ENCODE measurements around the gene KRT15.

The KRT15 gene

GRCh38 chr17:41490000-41490990 lies 28.4 kb downstream of the KRT15 start:
- Histone ChIP-seq H3K23ac (ENCODE audit: low read length in 2 of 2) (no peak overlapping the region), H2BK12ac (ENCODE audit: low read length in 2 of 2) (peak overlapping the region; percentile 14 to 87), H2AK5ac (ENCODE audit: low read length, severe bottlenecking) (no peak overlapping the region), H2AFZ (ENCODE audit: low read depth, low read length) (no peak overlapping the region), H2BK5ac (ENCODE audit: low read depth, low read length, poor library complexity, severe bottlenecking) (no peak overlapping the region), H4K8ac (ENCODE audit: low read length) (no peak overlapping the region), H2BK120ac (ENCODE audit: low read depth, low read length) (no peak overlapping the region), H3K79me1 (replicated peaks; ENCODE audit: low read length, poor library complexity, severe bottlenecking) (no peaks in the 10 kb centered on the region), H3K4me3 (ENCODE audit: insufficient read depth in 1 of 2, low read depth in 1 of 2, low read length in 2 of 2) (no peak overlapping the region), H3K14ac (ENCODE audit: low read length in 2 of 2) (no peak overlapping the region), H2BK15ac (ENCODE audit: low read depth, poor library complexity, severe bottlenecking) (no peak overlapping the region), H3K27me3 (ENCODE audit: control insufficient read depth in 1 of 2, insufficient read depth in 1 of 2, low read length in 2 of 2) (peaks cover 0 to 15% of the 10 kb centered on the region in 2 experiments), H4K91ac (ENCODE audit: low read length) (peak overlapping the region; percentile 18), H3K27ac (ENCODE audit: low read length, poor library complexity, severe bottlenecking) (no peak overlapping the region), H3K9ac (ENCODE audit: low read length) (no peak overlapping the region), H3K9me3 (ENCODE audit: control insufficient read depth, low read length) (no peaks in the 10 kb centered on the region), H3K4ac (ENCODE audit: low read depth in 1 of 2, low read length in 2 of 2) (no peak overlapping the region), H3K4me1 (ENCODE audit: control insufficient read depth, insufficient read depth, low read depth, low read length) (peaks cover 14% of the 10 kb centered on the region), H3K36me3 (ENCODE audit: control insufficient read depth in 1 of 2, insufficient read depth in 2 of 2, low read depth in 1 of 2, low read length in 2 of 2) (no peaks in the 10 kb centered on the region), H3K4me2 (ENCODE audit: low read length, poor library complexity, severe bottlenecking) (no peak overlapping the region), H3K18ac (ENCODE audit: low read depth in 1 of 2, low read length in 2 of 2) (peak overlapping the region in 1 of 2 experiments; percentile 18)
- 77% methylated on average over 10 of the region's 10 CpGs for WGBS
- no peak for DNase-seq

GRCh38 chr17:41489531-41489930 lies 29.2 kb downstream of the KRT15 start, which contains the start of gene KRT36:
TSS of gene KRT36 (minus strand) at chr17:41489910. CDS start at chr17:41489864, 46 bp downstream.
- peak within 1 kb of the TSS in 1 of 2 experiments; percentile 18 for H3K18ac ChIP-seq (ENCODE audit: low read depth in 1 of 2, low read length in 2 of 2)
- no peak within 1 kb of the TSS for H2BK5ac ChIP-seq (ENCODE audit: low read depth, low read length, poor library complexity, severe bottlenecking)
- no peaks in the 10 kb centered on the region for H3K79me1 ChIP-seq (replicated peaks; ENCODE audit: low read length, poor library complexity, severe bottlenecking)
- H2BK15ac ChIP-seq (ENCODE audit: low read depth, poor library complexity, severe bottlenecking): peak within 1 kb of the TSS; percentile 54
- H3K4me2 ChIP-seq (ENCODE audit: low read length, poor library complexity, severe bottlenecking): no peak within 1 kb of the TSS
- H3K9me3 ChIP-seq (ENCODE audit: control insufficient read depth, low read length): no peaks in the 10 kb centered on the region
- no peak within 1 kb of the TSS for H3K23ac ChIP-seq (ENCODE audit: low read length in 2 of 2)
- H3K4ac ChIP-seq (ENCODE audit: low read depth in 1 of 2, low read length in 2 of 2): no peak within 1 kb of the TSS
- no peak within 1 kb of the TSS for H3K9ac ChIP-seq (ENCODE audit: low read length)
- no peak within 1 kb of the TSS for H3K27ac ChIP-seq (ENCODE audit: low read length, poor library complexity, severe bottlenecking)
- no peak within 1 kb of the TSS for H4K8ac ChIP-seq (ENCODE audit: low read length)
- H2BK12ac ChIP-seq (ENCODE audit: low read length in 2 of 2): peak within 1 kb of the TSS; percentile 14 to 87
- no peaks in the 10 kb centered on the region for H3K36me3 ChIP-seq (ENCODE audit: control insufficient read depth in 1 of 2, insufficient read depth in 2 of 2, low read depth in 1 of 2, low read length in 2 of 2)
- H3K27me3 ChIP-seq (ENCODE audit: control insufficient read depth in 1 of 2, insufficient read depth in 1 of 2, low read length in 2 of 2): peaks cover 0 to 16% of the 10 kb centered on the region in 2 experiments
- WGBS: 95% methylated on average over 12 of the region's 12 CpGs
- H2AK5ac ChIP-seq (ENCODE audit: low read length, severe bottlenecking): no peak within 1 kb of the TSS
- no peak within 1 kb of the TSS for H3K14ac ChIP-seq (ENCODE audit: low read length in 2 of 2)
- H2AFZ ChIP-seq (ENCODE audit: low read depth, low read length): no peak within 1 kb of the TSS
- no peak within 1 kb of the TSS for H3K4me3 ChIP-seq (ENCODE audit: insufficient read depth in 1 of 2, low read depth in 1 of 2, low read length in 2 of 2)
- no peak within 1 kb of the TSS for H2BK120ac ChIP-seq (ENCODE audit: low read depth, low read length)
- H3K4me1 ChIP-seq (ENCODE audit: control insufficient read depth, insufficient read depth, low read depth, low read length): peaks cover 11% of the 10 kb centered on the region
- DNase-seq: no peak
- H4K91ac ChIP-seq (ENCODE audit: low read length): peak within 1 kb of the TSS; percentile 18

DNA sequence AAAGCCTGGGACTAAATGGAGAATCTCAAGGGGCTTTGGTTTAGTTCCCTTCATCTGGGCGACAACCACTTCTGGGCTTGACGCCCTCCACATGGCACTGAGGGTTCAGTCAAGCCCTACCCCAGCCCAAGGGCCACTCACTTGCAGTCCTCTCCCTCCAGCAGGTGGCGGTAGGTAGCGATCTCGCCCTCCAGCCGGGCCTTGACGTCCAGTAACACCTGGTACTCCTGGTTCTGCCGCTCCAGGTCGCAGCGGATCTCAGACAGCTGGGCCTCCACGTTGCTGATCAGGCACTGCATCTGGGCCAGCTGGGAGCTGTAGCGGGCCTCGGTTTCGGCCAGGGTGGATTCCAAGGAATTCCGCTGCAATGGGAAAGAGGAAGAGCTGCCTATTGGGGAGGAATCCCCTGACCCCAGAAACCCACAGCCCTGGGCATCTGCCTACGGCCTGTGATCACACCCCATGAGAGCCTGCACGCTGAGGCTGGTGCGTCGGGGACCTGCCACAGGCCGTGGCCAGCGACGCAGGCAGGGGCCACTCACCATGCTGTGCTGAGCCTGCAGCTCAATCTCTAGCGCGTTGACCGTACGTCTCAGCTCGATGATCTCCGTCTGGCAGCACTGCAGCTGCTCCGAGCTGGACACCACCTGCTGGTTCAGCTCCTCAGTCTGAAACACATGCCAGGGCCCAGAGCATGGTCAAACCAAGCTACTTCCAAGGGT lies 31.7 kb downstream of the KRT15 start:
- Histone ChIP-seq H3K4me3 (ENCODE audit: insufficient read depth in 1 of 2, low read depth in 1 of 2, low read length in 2 of 2) (no peak overlapping the region), H2BK12ac (ENCODE audit: low read length in 2 of 2) (peak overlapping the region in 1 of 2 experiments; percentile 33), H3K4me1 (ENCODE audit: control insufficient read depth, insufficient read depth, low read depth, low read length) (peaks cover 2% of the 10 kb centered on the region), H3K14ac (ENCODE audit: low read length in 2 of 2) (no peak overlapping the region), H3K27ac (ENCODE audit: low read length, poor library complexity, severe bottlenecking) (no peak overlapping the region), H3K9me3 (ENCODE audit: control insufficient read depth, low read length) (no peaks in the 10 kb centered on the region), H3K4me2 (ENCODE audit: low read length, poor library complexity, severe bottlenecking) (no peak overlapping the region), H2AK5ac (ENCODE audit: low read length, severe bottlenecking) (no peak overlapping the region), H3K36me3 (ENCODE audit: control insufficient read depth in 1 of 2, insufficient read depth in 2 of 2, low read depth in 1 of 2, low read length in 2 of 2) (no peaks in the 10 kb centered on the region), H3K79me1 (replicated peaks; ENCODE audit: low read length, poor library complexity, severe bottlenecking) (no peaks in the 10 kb centered on the region), H3K4ac (ENCODE audit: low read depth in 1 of 2, low read length in 2 of 2) (no peak overlapping the region), H3K27me3 (ENCODE audit: control insufficient read depth in 1 of 2, insufficient read depth in 1 of 2, low read length in 2 of 2) (peaks cover 0 to 34% of the 10 kb centered on the region in 2 experiments), H3K18ac (ENCODE audit: low read depth in 1 of 2, low read length in 2 of 2) (peak overlapping the region in 1 of 2 experiments; percentile 28), H4K91ac (ENCODE audit: low read length) (no peak overlapping the region), H2BK120ac (ENCODE audit: low read depth, low read length) (no peak overlapping the region), H2BK5ac (ENCODE audit: low read depth, low read length, poor library complexity, severe bottlenecking) (no peak overlapping the region), H3K23ac (ENCODE audit: low read length in 2 of 2) (no peak overlapping the region), H3K9ac (ENCODE audit: low read length) (no peak overlapping the region), H4K8ac (ENCODE audit: low read length) (no peak overlapping the region), H2BK15ac (ENCODE audit: low read depth, poor library complexity, severe bottlenecking) (no peak overlapping the region), H2AFZ (ENCODE audit: low read depth, low read length) (no peak overlapping the region)
- no peak for DNase-seq
- 71% methylated on average over 29 of the region's 29 CpGs for WGBS

DNA sequence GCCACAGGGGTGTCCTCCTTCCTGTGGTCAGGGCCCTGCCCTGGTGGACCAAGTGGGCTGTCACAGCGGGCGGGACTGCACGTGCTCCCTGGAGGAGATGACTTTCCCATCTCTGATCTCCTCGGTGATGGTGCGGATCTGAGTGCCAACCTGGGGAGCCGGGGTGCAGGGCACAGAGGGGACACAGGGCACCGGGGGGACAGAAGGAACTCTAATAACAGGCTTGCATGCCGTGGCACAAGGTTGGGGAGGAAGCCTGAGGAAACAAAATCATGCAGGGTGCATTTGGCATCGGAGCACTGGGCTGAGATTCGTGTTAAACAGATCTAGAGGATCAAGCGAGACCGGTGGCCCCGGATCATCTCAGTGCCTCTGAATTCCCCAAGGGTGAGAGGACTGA lies 32.4 kb downstream of the KRT15 start:
- Histone ChIP-seq H2BK12ac (ENCODE audit: low read length in 2 of 2) (no peak overlapping the region), H2BK120ac (ENCODE audit: low read depth, low read length) (no peak overlapping the region), H4K91ac (ENCODE audit: low read length) (no peak overlapping the region), H3K36me3 (ENCODE audit: control insufficient read depth in 1 of 2, insufficient read depth in 2 of 2, low read depth in 1 of 2, low read length in 2 of 2) (no peaks in the 10 kb centered on the region), H3K79me1 (replicated peaks; ENCODE audit: low read length, poor library complexity, severe bottlenecking) (no peaks in the 10 kb centered on the region), H3K18ac (ENCODE audit: low read depth in 1 of 2, low read length in 2 of 2) (no peak overlapping the region), H3K4me1 (ENCODE audit: control insufficient read depth, insufficient read depth, low read depth, low read length) (peaks cover 2% of the 10 kb centered on the region), H2BK15ac (ENCODE audit: low read depth, poor library complexity, severe bottlenecking) (no peak overlapping the region), H2AK5ac (ENCODE audit: low read length, severe bottlenecking) (no peak overlapping the region), H3K23ac (ENCODE audit: low read length in 2 of 2) (no peak overlapping the region), H3K4ac (ENCODE audit: low read depth in 1 of 2, low read length in 2 of 2) (no peak overlapping the region), H2BK5ac (ENCODE audit: low read depth, low read length, poor library complexity, severe bottlenecking) (no peak overlapping the region), H3K4me3 (ENCODE audit: insufficient read depth in 1 of 2, low read depth in 1 of 2, low read length in 2 of 2) (no peak overlapping the region), H4K8ac (ENCODE audit: low read length) (no peak overlapping the region), H3K9me3 (ENCODE audit: control insufficient read depth, low read length) (no peaks in the 10 kb centered on the region), H3K27ac (ENCODE audit: low read length, poor library complexity, severe bottlenecking) (no peak overlapping the region), H3K27me3 (ENCODE audit: control insufficient read depth in 1 of 2, insufficient read depth in 1 of 2, low read length in 2 of 2) (peaks cover 0 to 38% of the 10 kb centered on the region in 2 experiments), H2AFZ (ENCODE audit: low read depth, low read length) (no peak overlapping the region), H3K4me2 (ENCODE audit: low read length, poor library complexity, severe bottlenecking) (no peak overlapping the region), H3K9ac (ENCODE audit: low read length) (no peak overlapping the region), H3K14ac (ENCODE audit: low read length in 2 of 2) (no peak overlapping the region)
- WGBS: 93% methylated on average over 13 of the region's 13 CpGs
- no peak for DNase-seq
